Fibroblast of upper back skin (primary cell): ENCODE results near the gene SORT1.
A peak's percentile ranks its signal among the peaks of the same experiment; 100 is the strongest.
"Not testable (repeated sequence)": the region's sequence is repeated elsewhere in the genome, so short reads cannot be mapped to it uniquely, and the experiment has no call there.

ENCODE experiments used
- DNase-seq: peaks from one replicate; pipeline ENCODE4 v3.0.0-alpha.2; 2013

Gene SORT1

DNA sequence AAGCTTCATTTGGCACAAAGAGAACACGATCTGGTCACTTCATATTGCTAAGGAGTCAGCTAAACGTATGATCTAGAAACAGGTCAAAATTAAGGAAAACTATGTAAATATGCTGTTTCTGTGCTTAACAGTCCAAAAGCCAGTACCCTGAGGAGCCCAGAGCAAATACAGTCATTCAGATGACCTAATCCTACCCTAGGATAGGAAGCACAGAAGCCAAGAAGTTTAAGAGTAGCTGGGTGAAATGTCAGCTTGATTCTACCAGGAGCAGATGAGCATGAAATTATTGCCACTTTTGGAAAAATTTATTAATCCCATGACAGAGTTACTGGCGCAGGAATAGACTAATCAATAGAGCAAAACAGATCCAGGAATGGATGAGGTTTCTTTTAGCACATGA is 18.3 kb downstream of the SORT1 start:
- no peak for DNase-seq

GRCh38 chr1:109377698-109378097 is 20.0 kb downstream of the SORT1 start:
- no peak for DNase-seq

GRCh38 chr1:109373696-109374095 is 24.0 kb downstream of the SORT1 start:
- not testable (repeated sequence) for DNase-seq

GRCh38 chr1:109373126-109373525 is 24.6 kb downstream of the SORT1 start:
- no peak for DNase-seq

- DNase-seq: no peak
Measured at GRCh38 chr1:109372281-109372680, 25.4 kb downstream of the SORT1 start.

DNA sequence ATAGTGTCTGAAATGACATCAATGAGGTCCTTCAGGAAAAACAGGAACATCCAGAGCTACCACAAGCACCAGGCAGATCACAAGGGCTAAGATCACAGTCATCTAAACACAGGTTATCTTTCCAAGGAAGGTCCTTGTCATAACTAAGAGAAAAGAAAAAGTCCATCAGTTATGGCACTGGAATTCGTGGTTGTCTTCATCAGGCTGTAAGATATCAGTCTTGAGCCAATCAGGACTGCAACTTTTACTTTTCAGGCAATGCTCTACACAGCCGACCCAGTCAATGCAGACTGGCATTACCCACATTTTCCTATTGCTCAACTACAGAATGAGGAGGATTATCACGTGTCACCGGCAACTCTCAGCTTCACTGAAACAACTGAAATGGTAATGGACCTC is 26.4 kb downstream of the SORT1 start:
- peak; percentile 61 for DNase-seq

- peak; percentile 96 for DNase-seq
Measured at GRCh38 chr1:109370712-109371340, 26.9 kb downstream of the SORT1 start.

GRCh38 chr1:109369167-109369746 is 28.5 kb downstream of the SORT1 start:
- peak; percentile 62 for DNase-seq

GRCh38 chr1:109368464-109368863 is 29.3 kb downstream of the SORT1 start:
- no peak for DNase-seq

- no peak for DNase-seq
Measured at GRCh38 chr1:109367626-109368025, 30.1 kb downstream of the SORT1 start.

- DNase-seq: peak; percentile 24
Measured at GRCh38 chr1:109365642-109366204, 32.0 kb downstream of the SORT1 start.

- DNase-seq: peak; percentile 44
Measured at GRCh38 chr1:109361649-109362048, 36.1 kb downstream of the SORT1 start.

GRCh38 chr1:109361069-109361468 is 36.6 kb downstream of the SORT1 start:
- no peak for DNase-seq

DNA sequence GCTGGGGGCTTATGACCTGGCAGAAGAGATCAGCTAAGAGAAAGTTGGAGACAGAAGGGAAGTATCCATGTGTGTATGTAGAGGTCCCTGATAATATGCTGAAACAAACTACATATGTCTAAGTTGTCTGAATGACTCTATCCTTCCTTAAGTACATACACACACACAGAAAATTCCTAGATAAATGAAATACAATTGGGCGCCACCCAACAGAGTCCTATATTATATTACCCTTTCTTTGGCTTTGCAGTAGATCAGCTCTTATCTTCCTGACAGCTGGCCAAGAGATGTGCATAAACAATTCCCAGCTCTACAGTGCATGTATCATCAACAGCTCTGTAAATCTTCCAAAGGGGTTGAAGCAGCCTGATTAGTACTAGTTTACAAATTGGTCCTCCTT is 40.1 kb downstream of the SORT1 start:
- DNase-seq: no peak

DNA sequence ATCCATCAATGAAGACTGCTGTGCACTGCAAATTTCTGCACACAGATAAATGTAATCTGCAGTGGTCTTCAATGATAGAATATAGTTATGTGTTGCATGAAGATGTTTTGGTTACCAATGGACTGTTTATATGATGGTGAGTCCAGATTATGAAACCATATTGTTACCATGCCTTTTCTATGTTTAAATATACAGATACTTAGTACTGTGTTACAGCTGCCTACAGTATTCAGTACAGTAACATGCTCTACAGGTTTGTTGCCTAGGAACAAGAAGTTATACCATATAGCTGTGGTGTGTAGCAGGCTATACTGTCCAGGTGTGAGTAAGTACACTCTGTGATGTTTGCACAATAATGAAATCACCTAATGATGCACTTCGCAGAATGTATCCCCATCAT is 40.8 kb downstream of the SORT1 start:
- no peak for DNase-seq

DNA sequence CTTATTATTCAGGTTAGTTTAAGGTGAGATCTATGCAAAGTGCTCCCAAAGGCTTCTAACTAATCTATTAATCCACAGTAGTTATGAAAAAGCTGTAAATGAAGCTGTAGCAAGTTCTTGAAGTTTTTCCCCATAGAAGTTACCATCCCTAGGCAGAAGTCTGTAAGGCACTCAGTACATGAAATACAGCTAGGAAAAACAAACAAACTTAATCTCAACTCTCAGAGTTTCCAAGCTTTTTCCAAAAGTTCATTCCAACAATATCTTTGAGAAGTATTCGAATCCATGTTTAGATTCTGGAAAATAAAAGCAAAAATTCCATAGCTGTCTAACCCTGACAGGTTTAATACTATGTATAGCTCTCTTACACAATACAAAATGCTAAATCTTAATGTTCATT is 41.2 kb downstream of the SORT1 start:
- DNase-seq: no peak

DNA sequence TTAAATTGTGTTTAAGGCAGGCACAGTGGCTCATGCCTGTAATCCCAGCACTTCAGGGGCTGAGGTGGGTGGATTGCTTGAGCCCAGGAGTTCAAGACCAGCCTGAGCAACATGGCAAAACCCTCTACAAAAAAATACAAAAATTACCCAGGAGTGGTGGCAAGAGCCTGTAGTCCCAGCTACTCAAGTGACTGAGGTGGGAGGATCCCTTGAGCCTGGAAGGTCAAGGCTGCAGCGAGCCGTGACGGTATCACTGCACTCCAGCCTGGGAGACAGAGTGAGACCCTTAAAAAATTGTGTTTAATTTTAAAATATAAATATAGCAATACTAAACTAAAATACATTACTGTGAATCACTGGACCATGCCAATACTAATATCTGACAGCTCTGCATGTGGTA is 42.8 kb downstream of the SORT1 start:
- DNase-seq: no peak

GRCh38 chr1:109351457-109351856 is 46.3 kb downstream of the SORT1 start:
- DNase-seq: no peak

- no peak for DNase-seq
Measured at GRCh38 chr1:109350655-109351054, 47.1 kb downstream of the SORT1 start.

DNA sequence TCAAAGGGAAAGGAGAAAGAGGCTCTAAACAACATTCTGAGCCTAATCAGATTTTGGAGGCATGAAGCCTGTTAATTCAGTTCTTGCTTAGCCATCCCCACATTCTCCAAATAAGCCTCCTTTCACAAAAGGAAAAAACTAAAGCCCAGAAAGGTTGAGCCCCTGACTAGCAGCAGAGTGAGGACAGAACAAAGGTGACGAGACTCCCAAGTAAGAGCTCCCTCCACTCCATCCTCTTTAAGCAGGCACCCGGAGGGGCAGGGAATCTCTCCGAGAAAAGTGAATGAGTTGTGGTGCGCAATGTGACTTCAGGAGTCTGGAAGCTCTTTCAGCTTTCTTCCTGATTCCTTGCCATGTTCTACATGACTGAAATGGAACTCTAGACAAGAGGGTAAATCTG is 47.5 kb downstream of the SORT1 start:
- DNase-seq: no peak

DNA sequence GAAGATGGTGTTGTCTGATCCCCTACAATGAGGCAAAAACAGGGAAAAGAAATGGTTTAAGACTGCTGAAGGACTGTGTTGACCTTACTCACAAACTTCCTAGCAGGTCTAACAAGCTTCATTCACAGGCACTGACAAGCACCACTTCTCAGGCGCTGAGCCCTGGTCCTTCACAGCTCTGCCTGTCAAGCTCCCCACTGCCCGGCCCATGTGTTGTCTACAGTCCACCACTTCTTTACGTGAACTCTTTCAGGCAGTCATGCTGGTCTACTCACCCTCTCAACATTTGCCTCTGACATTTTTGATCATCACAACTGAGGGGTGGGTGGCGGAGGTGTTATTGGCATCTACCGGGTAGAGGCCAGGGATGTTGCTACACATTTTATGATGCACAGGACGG is 50.2 kb downstream of the SORT1 start:
- no peak for DNase-seq

DNA sequence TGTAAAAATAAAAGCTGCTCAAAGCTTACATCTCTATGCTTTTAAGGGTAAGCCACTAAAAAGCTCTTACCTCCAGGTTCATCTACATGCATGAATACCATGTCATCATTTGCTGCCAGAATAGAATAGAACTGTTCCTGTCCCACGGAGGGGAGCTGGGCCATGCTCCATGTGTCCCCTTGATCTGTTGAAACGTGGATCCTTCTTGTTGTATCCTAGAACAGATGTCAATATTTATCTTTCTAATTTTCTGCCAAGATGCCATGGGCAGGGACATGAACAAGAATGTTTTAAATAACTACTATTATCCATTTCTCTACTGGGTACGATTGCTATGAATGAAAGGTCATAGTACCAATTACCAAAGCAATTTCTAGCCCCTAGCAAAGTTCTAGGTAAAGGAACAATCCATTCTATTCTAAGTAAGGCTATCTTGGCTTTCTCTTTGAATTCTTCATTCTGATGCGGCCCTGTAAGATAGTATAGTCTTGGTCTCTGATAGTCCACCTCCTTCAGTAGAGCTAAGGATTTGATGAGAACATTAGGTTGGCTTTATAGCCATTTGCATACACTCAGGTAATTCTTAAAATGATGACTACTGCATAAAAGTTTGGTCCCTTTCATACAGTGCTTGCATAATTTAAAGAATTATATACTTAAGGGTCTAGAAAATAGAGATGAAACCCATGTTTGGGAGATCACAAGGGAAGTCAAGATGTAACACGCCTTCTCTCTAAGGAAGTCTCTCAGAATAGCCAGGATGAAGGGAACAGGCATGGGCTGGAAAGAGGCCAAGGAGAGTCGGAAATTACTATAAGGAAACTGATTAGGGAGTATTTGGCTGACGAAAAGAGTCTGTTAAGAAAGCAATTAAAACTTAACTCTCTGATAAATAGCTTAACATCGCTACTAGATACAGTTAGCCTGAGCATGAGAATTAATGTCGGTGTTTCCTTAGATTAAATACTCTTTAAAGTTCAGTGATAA is 55.5 kb downstream of the SORT1 start:
- no peak for DNase-seq

DNA sequence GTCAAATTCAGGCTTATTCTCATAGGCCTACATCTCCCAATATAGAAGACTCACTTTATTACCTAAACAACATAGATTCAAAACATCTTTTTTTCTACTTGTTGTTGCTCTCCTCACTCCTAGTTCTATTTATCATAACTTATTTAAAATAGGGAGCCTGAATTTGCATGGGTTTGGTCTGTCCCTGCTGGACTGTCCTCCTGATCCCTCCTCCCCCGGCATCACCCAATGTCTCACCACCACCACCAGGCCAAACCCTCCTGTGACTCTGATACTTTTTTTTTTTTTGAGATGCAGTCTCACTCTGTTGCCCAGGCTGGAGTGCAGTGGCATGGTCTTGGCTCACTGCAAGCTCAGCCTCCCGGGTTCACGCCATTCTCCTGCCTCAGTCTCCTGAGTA is 59.1 kb downstream of the SORT1 start:
- no peak for DNase-seq

- no peak for DNase-seq
Measured at GRCh38 chr1:109338091-109338490, 59.6 kb downstream of the SORT1 start.
